ENCODE data around the gene F7. TPM values are rescaled to one million over a fixed set of nuclear protein-coding genes. Genes with fewer than 3 reads are reported as not detected.

F7 gene
- polyA plus RNA-seq, 1 experiment = 0.05 TPM

GRCh38 chr13:113155201-113155600 lies 49.6 kb downstream of the F7 start:
- ChIA-PET CTCF (interaction anchor here (1.3 kb wide), 1 partner anchor 9 kb away, joined by 3 read pairs; no protein-coding TSS in a partner anchor), POLR2A (no interaction called here)
- TF ChIP-seq, protein P1, sequence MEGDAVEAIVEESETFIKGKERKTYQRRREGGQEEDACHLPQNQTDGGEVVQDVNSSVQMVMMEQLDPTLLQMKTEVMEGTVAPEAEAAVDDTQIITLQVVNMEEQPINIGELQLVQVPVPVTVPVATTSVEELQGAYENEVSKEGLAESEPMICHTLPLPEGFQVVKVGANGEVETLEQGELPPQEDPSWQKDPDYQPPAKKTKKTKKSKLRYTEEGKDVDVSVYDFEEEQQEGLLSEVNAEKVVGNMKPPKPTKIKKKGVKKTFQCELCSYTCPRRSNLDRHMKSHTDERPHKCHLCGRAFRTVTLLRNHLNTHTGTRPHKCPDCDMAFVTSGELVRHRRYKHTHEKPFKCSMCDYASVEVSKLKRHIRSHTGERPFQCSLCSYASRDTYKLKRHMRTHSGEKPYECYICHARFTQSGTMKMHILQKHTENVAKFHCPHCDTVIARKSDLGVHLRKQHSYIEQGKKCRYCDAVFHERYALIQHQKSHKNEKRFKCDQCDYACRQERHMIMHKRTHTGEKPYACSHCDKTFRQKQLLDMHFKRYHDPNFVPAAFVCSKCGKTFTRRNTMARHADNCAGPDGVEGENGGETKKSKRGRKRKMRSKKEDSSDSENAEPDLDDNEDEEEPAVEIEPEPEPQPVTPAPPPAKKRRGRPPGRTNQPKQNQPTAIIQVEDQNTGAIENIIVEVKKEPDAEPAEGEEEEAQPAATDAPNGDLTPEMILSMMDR (IDR thresholded peaks at IDR 0.05; ENCODE audit: insufficient read depth, low read depth, low read length) = no peak
- H3K27me3 ChIP-seq (ENCODE audit: control insufficient read depth, insufficient read depth, low read length) = no peaks in the 10 kb centered on the region
- DNase-seq (ENCODE audit: low read depth) = no peak
- no peaks in the 10 kb centered on the region for H3K36me3 ChIP-seq (ENCODE audit: control insufficient read depth, insufficient read depth, low read length)
- no peak overlapping the region for H3K4me3 ChIP-seq (ENCODE audit: low read depth, low read length)

GRCh38 chr13:113155982-113156655 lies 50.5 kb downstream of the F7 start:
- TF ChIP-seq, protein P1 (IDR thresholded peaks at IDR 0.05; ENCODE audit: insufficient read depth, low read depth, low read length) = no peak
- ChIA-PET POLR2A (no interaction called here), CTCF (interaction anchor here (1.0 kb wide), 2 partner anchors 10 to 33 kb away, joined by 4 to 5 read pairs; no protein-coding TSS in a partner anchor)
- H3K4me3 ChIP-seq (ENCODE audit: low read depth, low read length) = no peak overlapping the region
- no peak for DNase-seq (ENCODE audit: low read depth)
- no peaks in the 10 kb centered on the region for H3K27me3 ChIP-seq (ENCODE audit: control insufficient read depth, insufficient read depth, low read length)
- H3K36me3 ChIP-seq (ENCODE audit: control insufficient read depth, insufficient read depth, low read length) = no peaks in the 10 kb centered on the region

GRCh38 chr13:113157206-113157928 lies 51.8 kb downstream of the F7 start:
- H3K4me3 ChIP-seq (ENCODE audit: low read depth, low read length) = no peak overlapping the region
- TF ChIP-seq, protein P1 (IDR thresholded peaks at IDR 0.05; ENCODE audit: insufficient read depth, low read depth, low read length) = no peak
- ChIA-PET CTCF (interaction anchor here (1.0 kb wide), 2 partner anchors 9 to 34 kb away, joined by 4 to 5 read pairs; no protein-coding TSS in a partner anchor), POLR2A (no interaction called here)
- DNase-seq (ENCODE audit: low read depth) = no peak
- H3K27me3 ChIP-seq (ENCODE audit: control insufficient read depth, insufficient read depth, low read length) = no peaks in the 10 kb centered on the region
- no peaks in the 10 kb centered on the region for H3K36me3 ChIP-seq (ENCODE audit: control insufficient read depth, insufficient read depth, low read length)

GRCh38 chr13:113157929-113158747 lies 52.5 kb downstream of the F7 start, which contains the start of gene PROZ:
TSS of gene PROZ (plus strand) at chr13:113158648. CDS start at chr13:113158661, 13 bp downstream.
- H3K4me3 ChIP-seq (ENCODE audit: low read depth, low read length) = no peak within 1 kb of the TSS
- no peaks in the 10 kb centered on the region for H3K27me3 ChIP-seq (ENCODE audit: control insufficient read depth, insufficient read depth, low read length)

More at GRCh38 chr13:113157929-113158747, 52.5 kb downstream of the F7 start, which contains the start of gene PROZ:
- no peaks in the 10 kb centered on the region for H3K36me3 ChIP-seq (ENCODE audit: control insufficient read depth, insufficient read depth, low read length)
- TF ChIP-seq, protein P1 (IDR thresholded peaks at IDR 0.05; ENCODE audit: insufficient read depth, low read depth, low read length) = no peak
- ChIA-PET POLR2A (no interaction called here), CTCF (no interaction called here)
- DNase-seq (ENCODE audit: low read depth) = no peak
